CD4-positive, alpha-beta T cell treated with Interleukin-21 for 1 hour (primary cell): Measurements from ENCODE around the gene HEXD.
"Not testable (repeated sequence)": the region's sequence is repeated elsewhere in the genome, so short reads cannot be mapped to it uniquely, and the experiment has no call there.

ENCODE experiments used
- DNase-seq: peaks from one replicate; pipeline ENCODE4 v3.0.0-alpha.2; 2020

HEXD gene

DNA sequence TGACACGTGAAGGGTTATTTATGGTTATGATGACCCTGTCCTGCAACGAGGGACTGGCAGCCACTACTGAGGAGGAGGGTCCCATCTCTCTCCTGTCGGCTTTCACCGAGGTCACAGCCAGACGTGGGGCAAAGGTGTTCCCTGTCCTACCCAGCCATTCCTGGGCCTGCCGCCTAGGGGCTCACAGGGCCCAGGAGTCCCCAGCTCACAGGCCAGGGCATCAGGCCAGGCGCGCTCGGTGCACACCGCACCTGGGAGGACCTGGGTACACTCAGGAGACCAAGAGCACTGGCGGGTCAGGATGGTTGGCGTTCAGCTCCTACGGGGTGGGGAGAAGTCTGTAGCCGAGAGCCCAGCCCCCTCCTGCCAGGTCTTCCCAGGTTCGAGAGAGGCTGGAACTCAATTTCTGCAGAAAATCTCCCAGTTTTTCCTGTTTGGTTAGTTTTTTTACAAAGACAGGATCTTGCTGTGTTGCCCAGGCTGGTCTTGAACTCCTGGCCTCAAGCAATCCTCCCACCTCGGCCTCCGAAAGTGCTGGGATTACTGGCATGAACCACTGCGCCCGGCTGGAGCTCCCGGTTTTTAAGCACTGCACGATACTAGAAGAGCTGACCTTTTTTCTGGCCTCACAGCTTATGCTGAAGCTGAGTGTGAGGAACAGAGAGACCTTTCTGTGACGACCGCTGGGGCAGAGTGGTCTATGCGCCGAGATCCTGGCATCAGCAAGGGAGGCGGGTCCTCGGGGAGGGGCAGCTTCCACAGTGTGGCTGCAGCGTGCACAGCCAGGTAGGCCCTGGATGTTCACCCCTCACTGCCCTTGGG lies 24.7 kb downstream of the HEXD start:
- no peak for DNase-seq

DNA sequence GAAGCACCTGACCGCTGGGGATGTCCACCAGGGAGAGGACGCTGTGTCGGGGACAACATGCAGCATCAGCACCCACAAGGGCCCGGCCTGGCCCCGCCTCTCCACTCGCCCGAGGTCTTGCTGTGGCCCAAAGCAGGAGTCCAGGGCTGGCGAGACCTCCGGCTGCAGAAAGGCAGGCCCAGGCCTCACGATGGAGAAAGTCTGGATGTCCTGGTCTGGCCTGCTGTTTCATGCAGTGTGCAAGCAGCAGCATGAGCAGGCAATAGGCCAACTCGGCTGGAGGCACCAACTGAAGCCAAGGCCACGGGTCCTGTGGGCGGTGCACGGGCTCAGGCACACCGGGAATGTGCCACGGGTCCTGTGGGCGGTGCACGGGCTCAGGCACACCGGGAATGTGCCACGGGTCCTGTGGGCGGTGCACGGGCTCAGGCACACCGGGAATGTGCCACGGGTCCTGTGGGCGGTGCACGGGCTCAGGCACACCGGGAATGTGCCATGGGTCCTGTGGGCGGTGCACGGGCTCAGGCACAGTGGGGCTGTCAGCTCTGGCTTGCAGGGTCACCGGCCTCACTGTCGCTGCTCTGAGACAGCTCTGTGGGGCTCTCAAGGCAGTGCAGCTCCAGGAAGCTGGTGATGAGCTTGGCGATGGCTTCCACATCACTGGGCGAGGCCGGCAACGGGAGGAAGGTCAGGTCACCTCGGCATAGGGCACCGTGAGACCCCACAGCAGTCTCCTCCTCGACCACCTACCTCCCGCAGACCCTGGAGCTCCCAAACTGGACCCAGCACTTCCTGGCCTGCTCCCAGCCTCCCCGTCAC lies 25.5 kb downstream of the HEXD start:
- DNase-seq = no peak

GRCh38 chr17:82444284-82444893 lies 26.2 kb downstream of the HEXD start:
- DNase-seq = no peak

DNA sequence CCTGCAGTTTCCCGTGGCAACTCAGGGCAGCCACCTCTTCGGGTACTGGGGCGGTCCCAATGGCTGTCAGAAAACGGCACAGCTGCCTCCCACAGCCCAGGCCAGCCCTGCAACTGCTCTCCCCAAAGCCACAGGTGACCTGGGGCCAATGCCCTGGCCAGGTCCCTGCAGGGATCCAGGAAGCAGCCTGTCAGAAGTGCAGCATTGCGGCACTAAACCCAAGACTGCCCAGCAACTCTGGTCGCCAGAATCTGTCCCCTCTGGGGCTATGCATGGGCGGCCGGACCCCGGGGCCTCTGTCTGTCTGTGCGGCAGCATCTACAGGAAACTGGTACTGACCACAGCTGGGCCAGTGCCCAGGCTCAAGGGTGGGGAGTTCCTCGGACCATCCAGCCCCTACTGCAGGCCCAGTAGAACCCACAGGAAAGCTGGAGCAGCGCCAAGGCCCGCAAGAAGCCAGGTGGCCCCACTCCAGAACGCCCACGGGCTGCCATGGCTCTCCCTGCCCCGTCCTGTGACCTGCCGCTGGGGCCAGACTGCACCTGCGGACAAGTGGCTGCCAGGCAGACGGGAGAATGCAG lies 26.9 kb downstream of the HEXD start:
- DNase-seq = no peak

GRCh38 chr17:82445542-82445941 lies 27.4 kb downstream of the HEXD start:
- no peak for DNase-seq

DNA sequence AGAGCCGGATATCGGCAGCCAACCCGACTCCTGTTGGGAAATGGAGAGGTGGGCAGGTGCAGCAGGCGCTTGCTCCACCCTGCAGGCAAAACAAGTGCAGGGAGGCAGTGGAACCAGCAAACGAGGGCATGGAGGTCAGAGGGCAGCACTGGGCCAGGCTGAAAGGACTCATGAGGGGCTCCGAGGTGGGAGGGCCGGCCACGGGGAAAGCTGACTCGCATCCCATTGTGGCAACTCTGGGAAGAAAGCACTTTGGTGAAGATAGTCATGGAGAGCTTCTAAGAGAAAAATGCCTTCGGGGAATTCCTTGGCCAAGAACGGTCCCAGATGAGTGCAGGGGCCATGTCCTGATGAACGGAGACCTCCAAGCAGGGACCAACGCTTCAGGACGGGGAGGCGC lies 28.0 kb downstream of the HEXD start:
- no peak for DNase-seq

GRCh38 chr17:82446649-82447048 lies 28.5 kb downstream of the HEXD start:
- no peak for DNase-seq

DNA sequence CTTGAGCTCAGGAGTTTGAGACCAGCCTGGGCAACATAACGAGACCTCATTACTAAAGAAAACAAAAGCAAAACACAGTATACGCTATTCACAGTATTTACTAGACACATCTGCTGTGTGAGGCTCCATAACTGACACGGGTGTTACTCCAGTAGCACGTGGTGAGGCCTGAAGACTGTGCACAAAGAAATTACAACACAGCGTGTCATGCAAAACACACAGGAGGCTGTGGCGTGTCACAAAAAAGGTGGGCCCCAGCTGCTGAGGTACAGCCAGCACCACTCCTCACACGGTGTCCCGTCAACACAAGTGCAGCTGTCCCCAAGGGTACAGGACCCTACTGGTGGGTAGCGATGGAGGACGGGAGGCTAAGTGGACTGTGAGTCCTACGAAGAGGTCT lies 29.7 kb downstream of the HEXD start:
- no peak for DNase-seq

GRCh38 chr17:82449131-82449882 lies 31.2 kb downstream of the HEXD start:
- DNase-seq = peak; percentile 90

- DNase-seq = peak; percentile 45
Measured at GRCh38 chr17:82449883-82450356, 31.8 kb downstream of the HEXD start.

DNA sequence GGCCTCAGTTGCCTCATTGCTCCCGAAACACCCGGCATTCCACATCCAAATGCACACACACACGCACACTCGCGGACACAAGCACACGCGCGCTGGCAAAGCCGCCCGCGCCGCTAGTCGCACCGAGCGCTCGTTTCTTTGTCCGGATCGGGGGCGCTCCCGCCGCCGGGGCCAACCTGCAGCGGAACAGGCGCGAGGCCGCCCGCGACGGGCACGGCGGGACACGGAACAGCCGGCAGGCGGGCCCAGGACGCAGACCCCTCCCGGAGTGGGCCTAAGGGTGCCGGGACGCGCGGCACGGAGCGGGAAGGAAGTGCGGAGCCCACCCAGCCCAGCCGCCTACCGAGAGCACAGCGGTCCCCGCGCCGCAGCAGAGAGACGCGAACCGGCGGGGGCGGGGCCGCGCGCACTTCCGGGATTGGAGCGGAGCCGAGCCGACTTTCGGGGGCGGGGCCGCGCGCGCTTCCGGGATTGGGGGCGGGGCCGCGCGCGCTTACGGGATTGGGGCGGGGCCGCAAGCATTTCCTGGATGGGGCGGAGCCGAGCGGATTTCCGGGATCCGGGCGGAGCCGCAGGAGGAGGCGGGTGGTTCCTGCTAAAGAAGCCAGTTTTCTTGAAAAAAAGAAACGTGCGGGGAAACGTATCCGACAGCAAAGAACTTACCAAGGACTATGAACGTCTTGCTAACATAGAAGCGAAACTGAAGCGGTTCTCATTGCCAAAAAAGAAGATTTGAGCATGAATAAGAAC lies 32.4 kb downstream of the HEXD start, which contains the start of gene CYBC1:
CYBC1 (minus strand) TSS at position 396 of the 750 bp plus-strand sequence. CDS start 1,498 bp downstream, outside the sequence.
- DNase-seq = peak; percentile 96

DNA sequence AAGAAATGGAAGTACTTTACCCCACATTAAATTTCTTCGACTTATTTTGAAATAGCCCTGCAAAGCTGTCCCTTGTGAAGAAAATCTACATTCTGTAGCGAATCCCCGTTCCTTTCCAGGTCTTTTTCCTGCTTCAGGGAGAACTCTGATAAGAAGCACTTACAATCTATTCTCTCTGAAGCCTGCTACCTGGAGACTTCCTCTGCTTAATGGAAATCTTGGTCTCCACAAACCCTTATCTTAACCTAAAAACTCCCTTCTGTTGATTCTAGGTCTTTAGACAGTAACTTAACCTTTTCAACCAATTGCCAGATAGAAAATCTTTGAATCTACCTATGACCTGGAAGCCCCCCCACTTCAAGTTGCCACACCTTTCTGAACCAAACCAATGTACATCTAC lies 34.0 kb downstream of the HEXD start:
- no peak for DNase-seq

DNA sequence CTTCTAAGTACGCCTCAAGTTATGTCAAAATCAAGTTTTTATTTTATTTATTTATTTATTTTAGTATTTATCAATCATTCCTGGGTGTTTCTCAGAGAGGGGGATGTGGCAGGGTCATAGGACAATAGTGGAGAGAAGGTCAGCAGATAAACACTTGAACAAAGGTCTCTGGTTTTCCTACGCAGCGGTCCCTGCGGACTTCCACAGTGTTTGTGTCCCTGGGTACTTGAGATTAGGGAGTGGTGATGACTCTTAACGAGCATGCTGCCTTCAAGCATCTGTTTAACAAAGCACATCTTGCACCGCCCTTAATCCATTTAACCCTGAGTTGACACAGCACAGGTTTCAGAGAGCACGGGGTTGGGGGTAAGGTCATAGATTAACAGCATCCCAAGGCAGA lies 35.0 kb downstream of the HEXD start:
- DNase-seq = not testable (repeated sequence)

- not testable (repeated sequence) for DNase-seq
Measured at GRCh38 chr17:82453706-82454105, 35.6 kb downstream of the HEXD start.

DNA sequence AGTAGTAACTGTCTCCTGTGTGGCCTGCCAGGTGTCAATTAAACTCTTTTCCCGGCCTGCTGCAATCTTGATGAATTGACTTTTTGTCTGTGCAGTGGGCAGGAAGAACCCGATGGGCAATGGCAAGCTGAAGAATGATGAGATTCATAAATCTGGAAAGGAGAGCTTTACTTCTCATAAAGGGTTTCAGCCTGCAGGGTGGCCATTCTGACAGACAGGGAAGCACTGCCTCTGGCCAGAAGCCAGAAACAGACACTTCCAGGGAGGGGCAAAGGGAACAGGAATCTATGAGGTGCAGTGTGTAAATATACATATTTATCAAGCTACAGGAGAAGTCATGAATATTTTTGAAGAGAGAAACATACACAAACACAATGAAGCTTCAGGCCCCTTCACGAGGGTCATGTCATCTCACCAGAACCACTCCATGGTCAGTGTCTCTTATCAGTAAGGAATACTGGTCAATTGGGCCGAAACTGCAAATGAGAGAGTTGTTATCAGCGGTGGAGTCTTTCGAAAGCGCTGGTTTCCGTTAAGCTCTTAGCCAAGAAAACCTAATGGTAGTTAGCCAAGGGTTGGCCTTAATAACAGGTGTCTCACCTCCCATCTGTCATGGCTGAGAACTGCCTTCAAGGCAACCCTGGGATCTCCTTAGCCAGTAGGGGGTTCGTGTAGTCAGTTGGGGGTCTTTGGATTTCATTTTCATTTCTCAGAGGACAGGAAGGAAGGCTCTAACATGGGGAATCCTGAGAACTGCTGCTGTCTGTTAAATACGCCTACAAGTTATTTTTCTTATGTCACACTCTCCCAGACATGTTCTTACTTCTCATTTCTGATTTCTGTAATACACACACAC lies 39.2 kb downstream of the HEXD start:
- peak; percentile 35 for DNase-seq

- DNase-seq = peak; percentile 94
Measured at GRCh38 chr17:82457929-82458178, 39.7 kb downstream of the HEXD start.

- DNase-seq = peak; percentile 97
Measured at GRCh38 chr17:82458179-82458884, 40.2 kb downstream of the HEXD start, which contains the start of gene NARF. Gene NARF (plus strand): TSS chr17:82458741. CDS start chr17:82458804, 63 bp downstream.

DNA sequence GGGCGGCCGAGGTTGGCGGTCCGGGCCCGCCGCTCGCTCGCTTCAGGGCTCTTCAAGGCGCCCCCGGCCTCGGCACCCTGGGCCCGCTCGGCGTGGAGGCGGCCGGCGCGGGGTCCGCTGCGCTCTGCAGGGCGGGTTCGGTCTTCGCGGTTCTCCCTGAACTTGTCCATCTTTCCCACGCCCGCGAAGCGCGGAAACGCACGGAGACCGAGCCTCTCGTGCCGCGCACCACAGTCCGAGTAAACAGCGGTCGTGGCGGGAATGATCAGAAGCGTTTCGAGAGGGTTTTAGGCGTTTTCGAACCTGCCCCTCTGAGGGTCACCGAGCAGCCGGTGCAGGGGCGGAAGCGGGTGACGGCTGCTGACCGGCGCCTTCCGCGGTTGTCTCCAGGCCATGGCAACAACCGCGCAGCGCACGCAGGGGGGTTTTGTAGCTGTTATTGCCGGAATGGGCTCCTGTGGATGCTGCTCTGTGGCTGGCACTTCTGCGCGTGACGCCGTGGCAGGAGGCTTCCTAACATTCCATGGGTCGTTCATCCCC lies 40.8 kb downstream of the HEXD start:
- peak; percentile 66 for DNase-seq

DNA sequence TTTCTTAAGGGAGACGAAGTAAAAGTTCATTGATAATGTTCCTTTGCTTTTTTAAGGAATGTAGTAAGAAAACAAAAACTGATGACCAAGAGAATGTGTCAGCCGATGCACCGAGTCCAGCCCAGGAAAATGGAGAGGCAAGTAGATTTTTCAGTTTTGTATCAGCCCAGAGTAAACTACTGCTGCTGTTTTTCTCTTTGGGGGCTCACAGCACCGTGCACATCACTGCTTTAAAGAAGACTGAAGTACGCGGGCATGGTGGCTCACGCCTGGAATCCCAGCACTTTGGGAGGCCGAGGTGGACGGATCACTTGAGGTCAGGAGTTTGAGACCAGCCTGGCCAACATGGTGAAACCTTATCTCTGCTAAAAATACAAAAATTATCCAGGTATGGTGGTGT lies 41.8 kb downstream of the HEXD start:
- DNase-seq = not testable (repeated sequence)
